H1 (cell line): ENCODE measurements around the gene NARS2. TPM values are rescaled to one million over a fixed set of nuclear protein-coding genes. Genes with fewer than 3 reads are reported as not detected.

Source experiments
- CTCF ChIA-PET: fragments of 300-600 bp; sonication (Branson Sonifier 250); formaldehyde crosslinking; loops from one replicate; lab custom pipeline; 2021; ENCODE audit not compliant: partially characterized antibody; lab: Charles Lee
- POLR2A ChIA-PET: fragments of 300-600 bp; sonication (Branson Sonifier 250); formaldehyde crosslinking; loops from one replicate; lab custom pipeline; 2021; ENCODE audit warnings: inconsistent platforms; ENCODE audit not compliant: partially characterized antibody; lab: Charles Lee
- DNase-seq, 2 experiments: peaks; one replicate each; pipeline versions ENCODE4 v3.0.0 to v3.0.0-alpha.2; 2010 to 2022; ENCODE audit warnings: low spot score in 2 of 2, low read depth in 1 of 2, mixed read lengths in 1 of 2
- FAIRE-seq: peaks from 2 replicates; lab custom pipeline; 2011; peaks lifted over from hg19 to GRCh38; lab: Jason Lieb, UNC
- H2AFZ ChIP-seq: 2 replicates; pipeline ENCODE4 v1.8.1; 2012; ENCODE audit warnings: low read length, inconsistent platforms
- H2AK5ac ChIP-seq: 2 replicates; pipeline ENCODE4 v1.6.1; 2013; ENCODE audit warnings: low read depth, low read length
- H2BK120ac ChIP-seq: replicated peaks from 2 replicates; pipeline ENCODE3; 2013; ENCODE audit warnings: low read depth, low read length, inconsistent platforms
- H2BK12ac ChIP-seq: 2 replicates; pipeline ENCODE4 v1.6.1; 2013; ENCODE audit warnings: low read depth, low read length
- H2BK15ac ChIP-seq: 2 replicates; pipeline ENCODE4 v1.6.1; 2013; ENCODE audit warnings: low read length
- H2BK20ac ChIP-seq: 2 replicates; pipeline ENCODE4 v1.6.1; 2013; ENCODE audit warnings: low read length
- H2BK5ac ChIP-seq: 2 replicates; pipeline ENCODE4 v1.6.1; 2013; ENCODE audit warnings: low read depth, low read length
- H3K14ac ChIP-seq: 2 replicates; pipeline ENCODE4 v1.6.1; 2013; ENCODE audit warnings: inconsistent platforms; ENCODE audit not compliant: insufficient read length
- H3K18ac ChIP-seq: 2 replicates; pipeline ENCODE4 v1.6.1; 2013; ENCODE audit warnings: low read length; ENCODE audit errors: extremely low read depth
- H3K23ac ChIP-seq: 2 replicates; pipeline ENCODE4 v1.6.1; 2013; ENCODE audit warnings: inconsistent platforms; ENCODE audit not compliant: insufficient read length
- H3K23me2 ChIP-seq: 2 replicates; pipeline ENCODE4 v1.6.1; 2013; ENCODE audit warnings: low read depth, low read length
- H3K27ac ChIP-seq: 2 replicates; pipeline ENCODE4 v1.6.1; 2011; ENCODE audit warnings: low read depth, low read length, inconsistent platforms
- H3K27me3 ChIP-seq, 4 experiments: replicated peaks in 1 of 4; 1 replicate in 1 of 4; 2 replicates in 3 of 4; pipeline versions ENCODE4 v1.6.1 to v1.8.1; 2011 to 2013; ENCODE audit warnings: low read length in 3 of 4, mild to moderate bottlenecking in 3 of 4, inconsistent platforms in 2 of 4, mixed read lengths in 2 of 4, moderate library complexity in 1 of 4; ENCODE audit not compliant: control insufficient read depth in 3 of 4, insufficient read depth in 3 of 4; ENCODE audit errors: extremely low read depth in 1 of 4
- H3K36me3 ChIP-seq, 4 experiments: 2 replicates each; pipeline versions ENCODE4 v1.6.1 to v1.8.1; 2011 to 2013; ENCODE audit warnings: mild to moderate bottlenecking in 4 of 4, low read length in 3 of 4, moderate library complexity in 2 of 4, control low read depth in 1 of 4, inconsistent platforms in 1 of 4; ENCODE audit not compliant: insufficient read depth in 4 of 4, control insufficient read depth in 2 of 4
- H3K4ac ChIP-seq: replicated peaks from 2 replicates; pipeline ENCODE3; 2013; ENCODE audit warnings: low read length, low read depth, mixed read lengths, inconsistent platforms; ENCODE audit not compliant: insufficient read length
- H3K4me1 ChIP-seq, 4 experiments: replicated peaks in 1 of 4; 1 replicate in 1 of 4; 2 replicates in 3 of 4; pipeline versions ENCODE4 v1.6.1 to v1.8.1; 2011 to 2013; ENCODE audit warnings: low read length in 3 of 4, inconsistent platforms in 2 of 4, mixed read lengths in 1 of 4; ENCODE audit not compliant: insufficient read depth in 4 of 4, control insufficient read depth in 3 of 4
- H3K4me2 ChIP-seq, 2 experiments: 2 replicates each; pipeline versions ENCODE4 v1.6.1 to v1.8.1; 2011 to 2013; ENCODE audit warnings: low read depth in 2 of 2, low read length in 2 of 2, control low read depth in 1 of 2, inconsistent platforms in 1 of 2, mild to moderate bottlenecking in 1 of 2; ENCODE audit not compliant: insufficient read depth in 1 of 2
- H3K4me3 ChIP-seq, 4 experiments: fragments of 200-600, 300-600 bp in 1 of 4; sonication (generic), shearing (Covaris generic), sonication (Bioruptor Twin) in 1 of 4; 2 replicates each; pipeline versions ENCODE4 v1.5.1 to v1.8.1; 2011 to 2016; ENCODE audit warnings: low read length in 4 of 4, low read depth in 3 of 4, control low read depth in 2 of 4, inconsistent platforms in 2 of 4, mild to moderate bottlenecking in 2 of 4, mixed read lengths in 1 of 4, moderate library complexity in 1 of 4; ENCODE audit not compliant: insufficient read depth in 2 of 4; ENCODE audit errors: extremely low read depth in 1 of 4
- H3K56ac ChIP-seq: replicated peaks from 2 replicates; pipeline ENCODE3; 2013; ENCODE audit warnings: low read depth, mild to moderate bottlenecking, mixed read lengths, low read length, inconsistent platforms; ENCODE audit not compliant: insufficient read length
- H3K79me1 ChIP-seq: 2 replicates; pipeline ENCODE4 v1.6.1; 2013; ENCODE audit warnings: low read depth, low read length, control low read depth
- H3K79me2 ChIP-seq, 2 experiments: 2 replicates each; pipeline versions ENCODE4 v1.6.1 to v1.8.1; 2012 to 2013; ENCODE audit warnings: low read length in 2 of 2, mild to moderate bottlenecking in 2 of 2, inconsistent platforms in 1 of 2; ENCODE audit not compliant: insufficient read depth in 2 of 2, control insufficient read depth in 1 of 2
- H3K9ac ChIP-seq, 4 experiments: replicated peaks in 1 of 4; 1 replicate in 1 of 4; 2 replicates in 3 of 4; pipeline versions ENCODE4 v1.6.1 to v1.8.1; 2011 to 2013; ENCODE audit warnings: low read depth in 3 of 4, low read length in 3 of 4, control low read depth in 2 of 4, mild to moderate bottlenecking in 2 of 4, moderate library complexity in 2 of 4, inconsistent platforms in 1 of 4; ENCODE audit errors: extremely low read depth in 1 of 4
- H3K9me3 ChIP-seq, 2 experiments: 2 replicates each; pipeline versions ENCODE4 v1.6.1 to v1.8.1; 2012 to 2013; ENCODE audit warnings: mild to moderate bottlenecking in 2 of 2, moderate library complexity in 2 of 2, control low read depth in 1 of 2, inconsistent platforms in 1 of 2, low read depth in 1 of 2, low read length in 1 of 2, mixed read lengths in 1 of 2; ENCODE audit not compliant: insufficient read depth in 2 of 2
- H4K20me1 ChIP-seq, 2 experiments: replicated peaks in 1 of 2; 2 replicates each; pipeline versions ENCODE3 to v1.8.1; 2011 to 2013; ENCODE audit warnings: inconsistent platforms in 2 of 2, low read length in 2 of 2, mild to moderate bottlenecking in 1 of 2; ENCODE audit not compliant: insufficient read depth in 2 of 2, control insufficient read depth in 1 of 2
- H4K5ac ChIP-seq: 2 replicates; pipeline ENCODE4 v1.6.1; 2013; ENCODE audit warnings: low read length, low read depth, mixed read lengths, inconsistent platforms; ENCODE audit not compliant: insufficient read length
- H4K8ac ChIP-seq: 2 replicates; pipeline ENCODE4 v1.8.0; 2013; ENCODE audit warnings: mild to moderate bottlenecking, moderate library complexity, low read length, inconsistent platforms; ENCODE audit not compliant: insufficient read depth; ENCODE audit errors: extremely low read depth
- H4K91ac ChIP-seq: replicated peaks from 2 replicates; pipeline ENCODE3; 2013; ENCODE audit warnings: low read length, mixed read lengths, inconsistent platforms; ENCODE audit not compliant: insufficient read length
- CTCF ChIP-seq, 3 experiments: IDR thresholded peaks; 1 replicate in 2 of 3; 2 replicates in 1 of 3; pipeline versions ENCODE4 v1.5.1 to v1.6.1; 2011; ENCODE audit warnings: low read length in 3 of 3, mild to moderate bottlenecking in 3 of 3, inconsistent platforms in 2 of 3, low read depth in 1 of 3, moderate library complexity in 1 of 3; ENCODE audit not compliant: insufficient read depth in 1 of 3; ENCODE audit errors: control extremely low read depth in 1 of 3
- E2F6 ChIP-seq: IDR thresholded peaks from 2 replicates; pipeline ENCODE4 v1.6.1; 2012; ENCODE audit warnings: inconsistent platforms
- JUND ChIP-seq: IDR thresholded peaks from 2 replicates; pipeline ENCODE4 v1.6.1; 2011; ENCODE audit warnings: mild to moderate bottlenecking, improper control_type of control experiment, low read length
- RAD21 ChIP-seq, 2 experiments: IDR thresholded peaks in 1 of 2; conservative IDR thresholded peaks in 1 of 2; 2 replicates each; pipeline ENCODE4 v1.6.1; 2011; ENCODE audit warnings: low read depth in 2 of 2, low read length in 2 of 2, improper control_type of control experiment in 1 of 2, inconsistent platforms in 1 of 2, mild to moderate bottlenecking in 1 of 2, moderate library complexity in 1 of 2
- WGBS, 2 experiments: shearing (Covaris generic) in 1 of 2; methylation state at CpG; one replicate each; pipeline versions ENCODE4 v1.1.6 to v1.1.7; 2013 to 2015; ENCODE audit warnings: low lambda C conversion rate in 2 of 2, mixed read lengths in 2 of 2, inconsistent platforms in 1 of 2, low coverage in 1 of 2, missing lambda C conversion rate in 1 of 2; ENCODE audit not compliant: insufficient replicate concordance in 2 of 2, insufficient coverage in 1 of 2, insufficient read length in 1 of 2; ENCODE audit errors: extremely low coverage in 1 of 2, missing lambda C conversion rate in 1 of 2; 5-methylcytosine and 5-hydroxymethylcytosine counted together
- polyA plus RNA-seq, 7 experiments: library from polyadenylated mRNA; depleted of rRNA in 3 of 7; stranded (reverse) in 5 of 7; unstranded in 2 of 7; fragments of >200 nt in 5 of 7; fragments of 200-250 nt in 2 of 7; gene quantifications; 1 replicate in 5 of 7; 2 replicates in 1 of 7; 4 replicates in 1 of 7; pipeline versions ENCODE4 v1.2.1 to v1.2.3, GENCODE V29; 2011 to 2013; ENCODE audit warnings: missing spikeins in 2 of 7, mixed read lengths in 2 of 7
- total RNA-seq: library from RNA; stranded (reverse); fragmentation: NEBNext Ultra II Directional; extraction: Animal tissue kit (Norgen Biotek cat#: 25700); gene quantifications from 2 replicates; pipeline ENCODE4 v1.2.1, GENCODE V29; 2021

Gene NARS2
- total and polyA plus RNA-seq, 2 of the 8 experiments (the other 6 are each of a cell fraction or from before 2014, with no cell fraction given): 26.2 to 51.6 TPM

GRCh38 chr11:78586452-78587046 is 11.9 kb upstream of the NARS2 start:
- no peak overlapping the region for H3K4me3 ChIP-seq
- H2BK20ac ChIP-seq: no peak overlapping the region
- no peak overlapping the region for H4K91ac ChIP-seq
- ChIA-PET POLR2A (interaction anchor here (0.6 to 1.1 kb wide), 2 partner anchors 8 to 12 kb away, joined by 3 read pairs; partner anchors contain the start of gene NARS2), CTCF (interaction anchor here (0.6 to 3.2 kb wide), 14 partner anchors 9 to 531 kb away, joined by 3 to 33 read pairs (median 4); partner anchors contain the start of gene NARS2)
- no peak overlapping the region for H2BK15ac ChIP-seq
- H3K4ac ChIP-seq: no peak overlapping the region
- no peak overlapping the region for H2AK5ac ChIP-seq
- no peaks in the 10 kb centered on the region for H4K20me1 ChIP-seq
- H4K5ac ChIP-seq: no peak overlapping the region
- H3K18ac ChIP-seq: no peak overlapping the region
- no peaks in the 10 kb centered on the region for H3K36me3 ChIP-seq
- H3K9ac ChIP-seq: no peak overlapping the region
- TF ChIP-seq CTCF (IDR thresholded peaks at IDR 0.05; ENCODE audit: control extremely low read depth in 1 of 3, insufficient read depth in 1 of 3, low read depth in 1 of 3, low read length in 3 of 3) (peak in 1 of 3 experiments; percentile 47; a peak in 2 of 4 replicates), E2F6 (no peak), JUND (no peak), RAD21 (IDR thresholded peaks at IDR 0.05 in 1 of 2, conservative IDR thresholded peaks at IDR 0.05 in 1 of 2; ENCODE audit: low read depth in 2 of 2, low read length in 2 of 2) (peak; percentile 35 to 45; a peak in 3 of 4 replicates)
- no peaks in the 10 kb centered on the region for H3K4me1 ChIP-seq
- 100% methylated on average over 1 of the region's 1 CpG; no CpG with 5 or more reads in 1 of the 2 experiments for WGBS, 2 experiments
- no peaks in the 10 kb centered on the region for H3K23me2 ChIP-seq
- H3K4me2 ChIP-seq: no peak overlapping the region
- no peak overlapping the region for H4K8ac ChIP-seq
- no peak overlapping the region for H2AFZ ChIP-seq
- H2BK12ac ChIP-seq: no peak overlapping the region
- H3K14ac ChIP-seq: no peak overlapping the region
- H3K9me3 ChIP-seq: peaks cover 5 to 13% of the 10 kb centered on the region in 2 experiments; a peak in 1 of 4 replicates
- H3K79me1 ChIP-seq: no peaks in the 10 kb centered on the region
- DNase-seq (no peak), FAIRE-seq (no peak)
- H3K56ac ChIP-seq: no peak overlapping the region
- H3K79me2 ChIP-seq: no peaks in the 10 kb centered on the region
- H2BK120ac ChIP-seq: no peak overlapping the region
- no peak overlapping the region for H3K23ac ChIP-seq
- no peak overlapping the region for H3K27ac ChIP-seq
- H2BK5ac ChIP-seq: no peak overlapping the region
- H3K27me3 ChIP-seq: no peaks in the 10 kb centered on the region
